HEK293 (cell line): ENCODE results near the gene LRFN3.

Experiments
- CTCF ChIA-PET: fragments of 350-600 bp; formaldehyde crosslinking; extraction: SDS; loops from one replicate; lab custom pipeline; 2021; ENCODE audit warnings: antibody characterized with exemption; lab: Yijun Ruan, JAX
- POLR2A ChIA-PET: fragments of 300-600 bp; formaldehyde crosslinking; extraction: SDS; loops from one replicate; lab custom pipeline; 2020; ENCODE audit warnings: antibody characterized with exemption, inconsistent platforms; lab: Yijun Ruan, JAX
- H3K27ac ChIP-seq: fragments of 200-500 bp; sonication (Bioruptor generic); 2 replicates; pipeline ENCODE4 v1.5.1; 2014; ENCODE audit warnings: low read depth, low read length, control low read depth, inconsistent platforms; ENCODE audit errors: extremely low read depth
- H3K36me3 ChIP-seq, 2 experiments: fragments of 200-500 bp in 1 of 2; sonication (Bioruptor generic) in 1 of 2; 1 replicate in 1 of 2; 2 replicates in 1 of 2; pipeline ENCODE4 v1.5.1; 2014 to 2017; ENCODE audit warnings: inconsistent platforms in 2 of 2, low read length in 2 of 2; ENCODE audit not compliant: control insufficient read depth in 2 of 2, insufficient read depth in 1 of 2
- H3K4me1 ChIP-seq: fragments of 200-500 bp; sonication (Bioruptor generic); 2 replicates; pipeline ENCODE4 v1.5.1; 2014; ENCODE audit warnings: mild to moderate bottlenecking, low read length, inconsistent platforms; ENCODE audit not compliant: control insufficient read depth, insufficient read depth
- H3K4me3 ChIP-seq: 2 replicates; pipeline ENCODE4 v1.5.1; 2011; ENCODE audit warnings: low read depth, mild to moderate bottlenecking, control low read depth, low read length, moderate library complexity
- H3K9me3 ChIP-seq: fragments of 200-500 bp; sonication (Bioruptor generic); 2 replicates; pipeline ENCODE4 v1.5.1; 2014; ENCODE audit warnings: low read depth, low read length, inconsistent platforms; ENCODE audit not compliant: control insufficient read depth, insufficient read depth
- GFI1B ChIP-seq: fragments of 450-650 bp; formaldehyde crosslinking; IDR thresholded peaks from 2 replicates; pipeline ENCODE4 v1.5.1; 2016; ENCODE audit warnings: missing biosample characterization, missing genetic modification characterization
- GLIS1 ChIP-seq: fragments of 450-650 bp; formaldehyde crosslinking; IDR thresholded peaks from 2 replicates; pipeline ENCODE4 v1.5.1; 2016; ENCODE audit warnings: missing biosample characterization, missing genetic modification characterization
- KLF8 ChIP-seq: fragments of 450-650 bp; formaldehyde crosslinking; IDR thresholded peaks from 2 replicates; pipeline ENCODE4 v1.5.1; 2016; ENCODE audit warnings: missing biosample characterization, missing genetic modification characterization
- PRDM1 ChIP-seq: fragments of 450-650 bp; formaldehyde crosslinking; IDR thresholded peaks from 2 replicates; pipeline ENCODE4; 2016; ENCODE audit warnings: missing biosample characterization, missing genetic modification characterization
- ZBTB17 ChIP-seq: fragments of 450-650 bp; formaldehyde crosslinking; IDR thresholded peaks from 2 replicates; pipeline ENCODE4 v1.5.1; 2016; ENCODE audit warnings: missing biosample characterization, missing genetic modification characterization
- ZNF121 ChIP-seq: fragments of 450-650 bp; formaldehyde crosslinking; IDR thresholded peaks from 2 replicates; pipeline ENCODE4 v1.5.1; 2016; ENCODE audit warnings: missing biosample characterization, missing genetic modification characterization
- ZNF146 ChIP-seq: fragments of 450-650 bp; formaldehyde crosslinking; IDR thresholded peaks from 2 replicates; pipeline ENCODE4 v1.5.1; 2016; ENCODE audit warnings: missing biosample characterization, missing genetic modification characterization
- ZNF202 ChIP-seq: fragments of 450-650 bp; formaldehyde crosslinking; IDR thresholded peaks from 2 replicates; pipeline ENCODE4 v1.5.1; 2016; ENCODE audit warnings: missing biosample characterization, missing genetic modification characterization, borderline replicate concordance
- ZNF214 ChIP-seq: fragments of 450-650 bp; formaldehyde crosslinking; IDR thresholded peaks from 2 replicates; pipeline ENCODE4 v1.5.1; 2017; ENCODE audit warnings: missing biosample characterization, mild to moderate bottlenecking, missing genetic modification characterization, borderline replicate concordance
- ZSCAN23 ChIP-seq: fragments of 450-650 bp; formaldehyde crosslinking; IDR thresholded peaks from 2 replicates; pipeline ENCODE4 v1.5.1; 2016; ENCODE audit warnings: missing biosample characterization, missing genetic modification characterization
- TF ChIP-seq, protein P1 (sequence below): fragments of 450-650 bp; formaldehyde crosslinking; IDR thresholded peaks from 2 replicates; pipeline ENCODE4 v1.5.1; 2016; ENCODE audit warnings: missing biosample characterization, missing genetic modification characterization
- TF ChIP-seq, protein P2 (sequence below): fragments of 450-650 bp; formaldehyde crosslinking; IDR thresholded peaks from 2 replicates; pipeline ENCODE4 v1.5.1; 2016; ENCODE audit warnings: missing biosample characterization, missing genetic modification characterization
- TF ChIP-seq, protein P3 (sequence below): fragments of 450-650 bp; formaldehyde crosslinking; IDR thresholded peaks from 2 replicates; pipeline ENCODE4 v1.5.1; 2017; ENCODE audit warnings: missing biosample characterization, missing genetic modification characterization
- TF ChIP-seq, protein P4 (sequence below): fragments of 450-650 bp; formaldehyde crosslinking; IDR thresholded peaks from 2 replicates; pipeline ENCODE4 v1.5.1; 2016; ENCODE audit warnings: missing biosample characterization, missing genetic modification characterization
- TF ChIP-seq, protein P5 (sequence below): fragments of 450-650 bp; formaldehyde crosslinking; IDR thresholded peaks from 2 replicates; pipeline ENCODE4 v1.5.1; 2016; ENCODE audit warnings: missing biosample characterization, missing genetic modification characterization
- TF ChIP-seq, protein P6 (sequence below): fragments of 450-650 bp; IDR thresholded peaks from 2 replicates; pipeline ENCODE4 v1.5.1; 2018; ENCODE audit warnings: missing biosample characterization, mild to moderate bottlenecking, missing genetic modification characterization

Gene LRFN3

DNA sequence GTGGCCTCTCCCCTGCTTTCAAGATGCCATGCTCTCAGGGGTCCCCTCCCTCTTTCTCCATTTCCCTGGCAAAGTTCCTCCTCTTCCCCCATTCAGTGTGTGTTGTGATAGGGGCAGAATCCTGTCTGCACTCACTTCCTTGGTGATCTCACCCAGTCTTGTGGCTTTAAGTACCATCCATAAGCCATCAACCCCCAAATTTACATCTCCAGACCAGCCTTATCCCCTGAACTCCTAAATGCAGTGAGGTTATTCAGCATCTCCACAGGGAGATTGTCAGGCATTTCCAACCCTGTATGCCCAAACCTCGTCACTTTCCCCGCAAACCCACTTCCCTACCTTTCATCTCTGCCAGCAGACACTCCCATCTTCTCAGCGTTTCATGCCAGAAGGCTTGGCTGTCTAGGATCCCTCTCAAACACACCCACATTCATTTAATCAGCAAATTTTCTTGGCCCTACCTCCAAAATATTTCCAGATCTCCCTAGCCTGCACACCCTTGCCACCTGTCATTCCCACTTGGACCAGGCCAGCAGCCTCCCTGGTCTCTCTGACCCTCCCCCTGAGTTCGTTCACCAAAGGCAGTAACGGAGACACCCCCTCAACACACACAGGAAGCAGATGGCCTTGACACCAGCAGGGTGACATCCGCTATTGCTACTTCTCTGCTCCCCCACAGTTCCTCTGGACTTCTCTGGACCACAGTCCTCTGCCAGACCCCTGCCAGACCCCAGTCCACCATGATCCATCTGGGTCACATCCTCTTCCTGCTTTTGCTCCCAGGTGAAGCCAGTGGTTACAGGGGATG, 34.1 kb upstream of the LRFN3 start, which contains the start of gene HCST (continued):
- TF ChIP-seq, protein P1, sequence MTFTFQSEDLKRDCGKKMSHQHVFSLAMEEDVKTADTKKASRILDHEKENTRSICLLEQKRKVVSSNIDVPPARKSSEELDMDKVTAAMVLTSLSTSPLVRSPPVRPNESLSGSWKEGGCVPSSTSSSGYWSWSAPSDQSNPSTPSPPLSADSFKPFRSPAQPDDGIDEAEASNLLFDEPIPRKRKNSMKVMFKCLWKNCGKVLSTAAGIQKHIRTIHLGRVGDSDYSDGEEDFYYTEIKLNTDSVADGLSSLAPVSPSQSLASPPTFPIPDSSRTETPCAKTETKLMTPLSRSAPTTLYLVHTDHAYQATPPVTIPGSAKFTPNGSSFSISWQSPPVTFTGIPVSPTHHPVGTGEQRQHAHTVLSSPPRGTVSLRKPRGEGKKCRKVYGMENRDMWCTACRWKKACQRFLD (tag by site-specific recombination), result no peak
- TF ChIP-seq, protein P2, sequence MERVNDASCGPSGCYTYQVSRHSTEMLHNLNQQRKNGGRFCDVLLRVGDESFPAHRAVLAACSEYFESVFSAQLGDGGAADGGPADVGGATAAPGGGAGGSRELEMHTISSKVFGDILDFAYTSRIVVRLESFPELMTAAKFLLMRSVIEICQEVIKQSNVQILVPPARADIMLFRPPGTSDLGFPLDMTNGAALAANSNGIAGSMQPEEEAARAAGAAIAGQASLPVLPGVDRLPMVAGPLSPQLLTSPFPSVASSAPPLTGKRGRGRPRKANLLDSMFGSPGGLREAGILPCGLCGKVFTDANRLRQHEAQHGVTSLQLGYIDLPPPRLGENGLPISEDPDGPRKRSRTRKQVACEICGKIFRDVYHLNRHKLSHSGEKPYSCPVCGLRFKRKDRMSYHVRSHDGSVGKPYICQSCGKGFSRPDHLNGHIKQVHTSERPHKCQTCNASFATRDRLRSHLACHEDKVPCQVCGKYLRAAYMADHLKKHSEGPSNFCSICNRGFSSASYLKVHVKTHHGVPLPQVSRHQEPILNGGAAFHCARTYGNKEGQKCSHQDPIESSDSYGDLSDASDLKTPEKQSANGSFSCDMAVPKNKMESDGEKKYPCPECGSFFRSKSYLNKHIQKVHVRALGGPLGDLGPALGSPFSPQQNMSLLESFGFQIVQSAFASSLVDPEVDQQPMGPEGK (tag by site-specific recombination), result peak; percentile 63
- TF ChIP-seq GFI1B (tag by site-specific recombination) (no peak), ZBTB17 (tag by site-specific recombination) (peak; percentile 31; the same call in 1 of the 2 replicates)

DNA sequence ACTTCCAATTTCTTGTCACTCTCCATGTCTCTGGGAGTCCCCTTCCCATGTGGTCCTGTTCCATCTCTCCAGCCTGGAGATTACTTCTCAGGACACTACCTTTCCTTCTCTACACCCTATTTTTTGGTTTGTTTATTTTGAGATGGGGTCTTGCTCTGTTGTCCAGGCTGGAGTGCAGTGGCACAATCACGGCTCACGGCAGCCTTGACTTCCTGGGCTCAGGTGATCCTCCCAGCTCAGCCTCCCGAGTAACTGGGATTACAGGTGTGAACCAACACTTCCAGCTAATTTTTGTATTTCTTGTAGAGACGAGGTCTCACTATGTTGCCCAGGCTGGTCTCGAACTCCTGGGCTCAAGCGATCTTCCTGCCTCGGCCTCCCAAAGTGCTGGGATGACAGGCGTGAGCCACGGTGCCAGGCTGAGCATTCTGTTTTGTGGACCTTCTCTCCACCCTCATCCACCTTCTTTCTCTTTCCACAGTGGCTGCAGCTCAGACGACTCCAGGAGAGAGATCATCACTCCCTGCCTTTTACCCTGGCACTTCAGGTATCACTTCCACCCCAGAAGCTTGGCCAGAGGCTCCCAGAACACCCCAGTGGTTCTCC, 33.2 kb upstream of the LRFN3 start:
- peaks cover 4 to 6% of the 10 kb centered on the region in 2 experiments for H3K36me3 ChIP-seq
- TF ChIP-seq, protein P3, sequence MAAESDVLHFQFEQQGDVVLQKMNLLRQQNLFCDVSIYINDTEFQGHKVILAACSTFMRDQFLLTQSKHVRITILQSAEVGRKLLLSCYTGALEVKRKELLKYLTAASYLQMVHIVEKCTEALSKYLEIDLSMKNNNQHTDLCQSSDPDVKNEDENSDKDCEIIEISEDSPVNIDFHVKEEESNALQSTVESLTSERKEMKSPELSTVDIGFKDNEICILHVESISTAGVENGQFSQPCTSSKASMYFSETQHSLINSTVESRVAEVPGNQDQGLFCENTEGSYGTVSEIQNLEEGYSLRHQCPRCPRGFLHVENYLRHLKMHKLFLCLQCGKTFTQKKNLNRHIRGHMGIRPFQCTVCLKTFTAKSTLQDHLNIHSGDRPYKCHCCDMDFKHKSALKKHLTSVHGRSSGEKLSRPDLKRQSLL (tag by site-specific recombination), result no peak
- no peak for TF ChIP-seq KLF8
- TF ChIP-seq ZNF121 (tag by site-specific recombination), result peak; percentile 100
- 0 out of 2 replicates have a peak, but pooled peaks have one; percentile 5 for TF ChIP-seq ZSCAN23 (tag by site-specific recombination)
- 0 out of 2 replicates have a peak, but pooled peaks have one; percentile 32 for TF ChIP-seq ZNF146
- TF ChIP-seq, protein P4, sequence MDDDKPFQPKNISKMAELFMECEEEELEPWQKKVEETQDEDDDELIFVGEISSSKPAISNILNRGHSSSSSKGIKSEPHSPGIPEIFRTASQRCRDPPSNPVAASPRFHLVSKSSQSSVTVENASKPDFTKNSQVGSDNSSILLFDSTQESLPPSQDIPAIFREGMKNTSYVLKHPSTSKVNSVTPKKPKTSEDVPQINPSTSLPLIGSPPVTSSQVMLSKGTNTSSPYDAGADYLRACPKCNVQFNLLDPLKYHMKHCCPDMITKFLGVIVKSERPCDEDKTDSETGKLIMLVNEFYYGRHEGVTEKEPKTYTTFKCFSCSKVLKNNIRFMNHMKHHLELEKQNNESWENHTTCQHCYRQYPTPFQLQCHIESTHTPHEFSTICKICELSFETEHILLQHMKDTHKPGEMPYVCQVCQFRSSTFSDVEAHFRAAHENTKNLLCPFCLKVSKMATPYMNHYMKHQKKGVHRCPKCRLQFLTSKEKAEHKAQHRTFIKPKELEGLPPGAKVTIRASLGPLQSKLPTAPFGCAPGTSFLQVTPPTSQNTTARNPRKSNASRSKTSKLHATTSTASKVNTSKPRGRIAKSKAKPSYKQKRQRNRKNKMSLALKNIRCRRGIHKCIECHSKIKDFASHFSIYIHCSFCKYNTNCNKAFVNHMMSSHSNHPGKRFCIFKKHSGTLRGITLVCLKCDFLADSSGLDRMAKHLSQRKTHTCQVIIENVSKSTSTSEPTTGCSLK (tag by site-specific recombination), result peak; percentile 55; the same call in 1 of the 2 replicates
- peak overlapping the region; percentile 21; the same call in 1 of the 2 replicates for H3K27ac ChIP-seq
- ChIA-PET POLR2A (interaction anchor here (0.8 kb wide), 1 partner anchor 155 kb away, joined by 3 read pairs; the partner anchor contains the start of gene LIN37), CTCF (no interaction called here)
- no peak overlapping the region for H3K4me3 ChIP-seq
- no peaks in the 10 kb centered on the region for H3K9me3 ChIP-seq
- H3K4me1 ChIP-seq, result peaks cover 14% of the 10 kb centered on the region

DNA sequence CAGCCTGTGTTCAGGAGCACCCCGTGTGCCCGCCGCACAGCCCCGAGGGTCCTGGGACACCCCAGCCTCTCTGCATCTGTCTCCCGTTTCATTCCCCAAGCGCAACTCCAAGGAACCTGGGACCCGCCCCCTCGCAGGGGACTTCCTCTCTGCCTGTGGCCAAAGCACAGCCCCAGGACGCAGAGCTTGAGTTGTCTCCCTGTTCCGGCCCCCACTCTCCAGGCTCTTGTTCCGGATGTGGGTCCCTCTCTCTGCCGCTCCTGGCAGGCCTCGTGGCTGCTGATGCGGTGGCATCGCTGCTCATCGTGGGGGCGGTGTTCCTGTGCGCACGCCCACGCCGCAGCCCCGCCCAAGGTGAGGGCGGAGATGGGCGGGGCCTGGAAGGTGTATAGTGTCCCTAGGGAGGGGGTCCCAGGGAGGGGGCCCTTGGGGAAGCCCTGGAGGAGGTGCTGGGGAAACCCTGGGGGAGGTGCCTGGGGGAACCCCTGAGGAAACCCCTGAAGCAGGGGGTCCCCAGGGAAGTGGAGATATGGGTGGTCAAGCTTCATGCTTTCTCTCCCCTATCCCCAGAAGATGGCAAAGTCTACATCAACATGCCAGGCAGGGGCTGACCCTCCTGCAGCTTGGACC, 32.5 kb upstream of the LRFN3 start:
- Histone ChIP-seq H3K4me1 (peaks cover 14% of the 10 kb centered on the region), H3K27ac (peak overlapping the region; percentile 21; the same call in 1 of the 2 replicates), H3K36me3 (no peaks in the 10 kb centered on the region; a peak in 1 of 3 replicates), H3K9me3 (no peaks in the 10 kb centered on the region), H3K4me3 (no peak overlapping the region)
- ChIA-PET POLR2A (interaction anchor here (0.6 to 0.8 kb wide), 2 partner anchors 14 to 156 kb away, joined by 3 read pairs; partner anchors contain the start of gene LIN37), CTCF (interaction anchor here (2.1 kb wide), 1 partner anchor 27 kb away, joined by 8 read pairs; no protein-coding TSS in a partner anchor)
- TF ChIP-seq PRDM1, result no peak
- TF ChIP-seq ZNF202 (tag by site-specific recombination), result no peak
- TF ChIP-seq ZNF214 (tag by site-specific recombination), result no peak
- TF ChIP-seq GLIS1, result peak; percentile 96
- TF ChIP-seq, protein P5, sequence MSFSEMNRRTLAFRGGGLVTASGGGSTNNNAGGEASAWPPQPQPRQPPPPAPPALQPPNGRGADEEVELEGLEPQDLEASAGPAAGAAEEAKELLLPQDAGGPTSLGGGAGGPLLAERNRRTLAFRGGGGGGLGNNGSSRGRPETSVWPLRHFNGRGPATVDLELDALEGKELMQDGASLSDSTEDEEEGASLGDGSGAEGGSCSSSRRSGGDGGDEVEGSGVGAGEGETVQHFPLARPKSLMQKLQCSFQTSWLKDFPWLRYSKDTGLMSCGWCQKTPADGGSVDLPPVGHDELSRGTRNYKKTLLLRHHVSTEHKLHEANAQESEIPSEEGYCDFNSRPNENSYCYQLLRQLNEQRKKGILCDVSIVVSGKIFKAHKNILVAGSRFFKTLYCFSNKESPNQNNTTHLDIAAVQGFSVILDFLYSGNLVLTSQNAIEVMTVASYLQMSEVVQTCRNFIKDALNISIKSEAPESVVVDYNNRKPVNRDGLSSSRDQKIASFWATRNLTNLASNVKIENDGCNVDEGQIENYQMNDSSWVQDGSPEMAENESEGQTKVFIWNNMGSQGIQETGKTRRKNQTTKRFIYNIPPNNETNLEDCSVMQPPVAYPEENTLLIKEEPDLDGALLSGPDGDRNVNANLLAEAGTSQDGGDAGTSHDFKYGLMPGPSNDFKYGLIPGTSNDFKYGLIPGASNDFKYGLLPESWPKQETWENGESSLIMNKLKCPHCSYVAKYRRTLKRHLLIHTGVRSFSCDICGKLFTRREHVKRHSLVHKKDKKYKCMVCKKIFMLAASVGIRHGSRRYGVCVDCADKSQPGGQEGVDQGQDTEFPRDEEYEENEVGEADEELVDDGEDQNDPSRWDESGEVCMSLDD, result peak; percentile 69; the same call in 1 of the 2 replicates
- TF ChIP-seq, protein P6, sequence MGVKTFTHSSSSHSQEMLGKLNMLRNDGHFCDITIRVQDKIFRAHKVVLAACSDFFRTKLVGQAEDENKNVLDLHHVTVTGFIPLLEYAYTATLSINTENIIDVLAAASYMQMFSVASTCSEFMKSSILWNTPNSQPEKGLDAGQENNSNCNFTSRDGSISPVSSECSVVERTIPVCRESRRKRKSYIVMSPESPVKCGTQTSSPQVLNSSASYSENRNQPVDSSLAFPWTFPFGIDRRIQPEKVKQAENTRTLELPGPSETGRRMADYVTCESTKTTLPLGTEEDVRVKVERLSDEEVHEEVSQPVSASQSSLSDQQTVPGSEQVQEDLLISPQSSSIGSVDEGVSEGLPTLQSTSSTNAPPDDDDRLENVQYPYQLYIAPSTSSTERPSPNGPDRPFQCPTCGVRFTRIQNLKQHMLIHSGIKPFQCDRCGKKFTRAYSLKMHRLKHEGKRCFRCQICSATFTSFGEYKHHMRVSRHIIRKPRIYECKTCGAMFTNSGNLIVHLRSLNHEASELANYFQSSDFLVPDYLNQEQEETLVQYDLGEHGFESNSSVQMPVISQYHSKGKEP, result no peak; the same call in 1 of the 2 replicates
